ENCODE data around the gene TANGO2. TPM values are rescaled to one million over a fixed set of nuclear protein-coding genes. Genes with fewer than 3 reads are reported as not detected.

The TANGO2 gene
- polyA plus RNA-seq, 5 donors, result 9.9 to 15.3 (median 13.5) TPM

DNA sequence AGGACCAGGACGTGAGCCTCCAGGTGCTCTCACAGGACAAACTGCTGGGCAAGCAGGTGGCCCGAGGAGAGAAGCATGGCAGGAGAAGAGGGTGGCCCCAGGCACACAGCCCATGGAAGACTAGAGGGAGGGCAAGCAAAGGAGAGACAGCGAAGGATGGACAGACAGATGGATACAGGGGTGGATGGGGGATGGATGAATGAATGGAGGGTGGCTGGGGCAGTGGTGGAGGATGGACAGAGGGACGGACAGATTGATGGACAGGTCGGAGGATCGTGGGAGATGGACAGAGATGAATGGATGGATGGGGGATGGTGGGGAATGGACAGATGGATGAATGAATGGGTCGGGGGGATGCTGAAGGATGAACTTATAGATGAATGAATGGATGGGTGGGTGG is 27.0 kb upstream of the TANGO2 start:
- no peak for DNase-seq

- no peak for DNase-seq
Measured at GRCh38 chr22:19994851-19995610, 25.9 kb upstream of the TANGO2 start.

- peak; percentile 38 to 52 for DNase-seq
Measured at GRCh38 chr22:19995611-19996339, 25.1 kb upstream of the TANGO2 start.

- no peak for DNase-seq
Measured at GRCh38 chr22:19996694-19997384, 24.1 kb upstream of the TANGO2 start.

- no peak for DNase-seq
Measured at GRCh38 chr22:19997561-19998231, 23.2 kb upstream of the TANGO2 start.

DNA sequence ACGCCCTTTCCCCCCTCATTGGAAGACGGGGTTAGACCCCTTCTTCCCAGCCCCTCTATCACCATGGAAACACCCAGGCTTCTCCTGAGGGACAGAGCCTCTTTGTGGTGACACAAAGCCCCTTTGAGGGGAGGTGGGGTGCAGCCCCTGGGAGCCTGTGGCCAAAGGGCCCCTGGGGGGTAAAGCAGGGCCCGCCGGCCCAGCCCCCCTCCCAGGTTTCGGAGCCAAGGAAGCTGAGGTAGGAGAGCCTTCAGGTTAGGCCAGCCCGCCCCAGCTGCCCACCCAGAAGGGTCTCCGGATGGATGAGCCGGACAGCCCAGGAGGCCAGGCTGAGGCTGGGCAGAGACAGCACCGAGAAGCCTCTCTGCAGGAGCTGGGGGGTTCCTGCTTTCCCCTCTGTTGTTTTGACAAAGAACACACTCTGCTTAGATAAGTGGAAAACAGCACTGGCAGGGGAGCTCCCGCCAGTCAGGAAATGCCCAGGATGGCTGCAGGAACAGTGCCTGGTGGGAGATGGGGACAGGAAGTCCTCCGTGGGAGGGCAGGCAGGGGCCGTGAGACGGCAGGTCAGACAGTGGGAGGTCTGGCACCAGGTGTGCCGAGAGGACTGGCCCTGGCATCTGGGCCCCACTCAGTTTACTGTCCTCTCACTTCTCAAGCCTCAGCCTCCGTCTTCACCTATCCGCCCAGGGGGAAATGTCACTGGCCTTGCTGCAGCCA is 22.5 kb upstream of the TANGO2 start:
- DNase-seq, result no peak

DNA sequence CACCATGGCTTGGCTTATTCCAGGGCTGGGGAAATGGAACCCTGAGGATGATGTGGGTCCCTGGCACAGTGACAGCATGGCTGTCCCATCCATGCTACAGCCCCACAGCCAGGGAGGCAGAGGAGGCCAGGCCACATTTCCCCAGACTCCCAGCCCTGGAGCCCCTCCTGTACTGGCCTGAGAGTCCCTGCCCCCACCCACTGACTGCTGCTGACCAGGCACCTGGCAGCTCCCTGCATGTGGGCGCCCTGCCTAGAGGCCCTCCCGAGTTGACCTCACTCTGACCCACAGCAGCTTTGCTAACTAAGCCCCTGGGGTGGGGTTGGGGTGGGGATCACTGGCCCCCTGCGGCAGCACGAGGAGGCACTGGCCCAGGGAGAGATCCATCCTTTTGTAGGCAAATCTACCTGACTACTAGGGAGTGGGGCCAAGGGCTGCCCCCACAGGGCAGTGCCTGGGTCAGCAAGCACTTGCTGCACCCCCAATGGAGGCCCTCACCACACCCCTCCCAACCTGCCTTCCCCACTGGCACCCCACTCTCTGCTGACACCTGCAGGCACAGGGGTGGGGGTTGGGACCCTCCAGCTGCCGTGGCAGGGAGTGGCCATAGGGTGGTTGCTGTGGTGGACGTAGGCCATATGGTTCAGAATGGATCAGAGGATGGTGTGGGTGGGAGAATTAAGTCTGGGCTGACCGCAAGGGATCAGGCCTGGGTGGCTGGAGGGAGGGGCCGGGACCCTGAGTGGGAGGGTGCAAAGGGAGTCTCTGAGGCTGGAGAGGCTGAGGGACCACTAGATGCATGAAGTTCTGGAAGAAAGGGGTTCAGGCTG is 21.7 kb upstream of the TANGO2 start:
- no peak for DNase-seq

DNA sequence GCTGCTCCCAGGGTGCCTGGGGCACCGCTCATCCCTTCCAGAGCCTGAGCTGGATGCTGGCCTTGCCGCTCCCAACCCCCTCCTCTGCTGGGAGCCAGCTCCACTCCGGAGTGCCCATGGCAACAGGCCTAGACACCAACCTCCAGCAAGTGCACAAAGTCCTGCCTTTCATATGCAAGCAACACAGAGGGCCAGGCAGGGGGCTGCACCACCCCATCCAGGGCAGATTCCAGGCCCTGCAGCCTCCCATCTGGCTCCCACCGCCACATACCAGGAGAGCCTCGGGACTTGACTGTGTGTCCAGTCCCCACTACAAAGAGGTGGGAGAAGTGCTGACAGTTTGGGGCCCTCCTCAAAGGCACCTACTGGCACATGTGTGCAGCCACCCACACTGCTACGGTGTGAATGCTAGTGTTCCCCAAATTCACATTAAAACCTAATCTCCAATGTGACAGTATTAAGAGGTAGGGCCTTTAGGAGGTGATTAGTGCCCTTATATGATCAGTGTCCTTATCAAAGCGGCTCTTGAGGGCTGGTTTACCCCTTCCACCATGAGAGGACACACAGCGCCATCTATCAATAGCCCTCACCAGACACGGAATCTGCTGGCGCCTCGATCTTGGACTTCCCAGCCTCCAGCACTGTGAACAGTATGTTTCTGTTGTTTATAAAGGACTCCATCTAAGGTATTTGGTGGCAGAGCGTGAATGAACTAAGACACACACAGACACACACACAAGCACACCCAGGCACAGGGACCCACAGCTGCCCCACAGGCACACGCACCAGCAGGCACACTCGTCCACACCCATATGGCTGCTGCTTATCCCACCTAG is 20.4 kb upstream of the TANGO2 start:
- DNase-seq, result no peak

DNA sequence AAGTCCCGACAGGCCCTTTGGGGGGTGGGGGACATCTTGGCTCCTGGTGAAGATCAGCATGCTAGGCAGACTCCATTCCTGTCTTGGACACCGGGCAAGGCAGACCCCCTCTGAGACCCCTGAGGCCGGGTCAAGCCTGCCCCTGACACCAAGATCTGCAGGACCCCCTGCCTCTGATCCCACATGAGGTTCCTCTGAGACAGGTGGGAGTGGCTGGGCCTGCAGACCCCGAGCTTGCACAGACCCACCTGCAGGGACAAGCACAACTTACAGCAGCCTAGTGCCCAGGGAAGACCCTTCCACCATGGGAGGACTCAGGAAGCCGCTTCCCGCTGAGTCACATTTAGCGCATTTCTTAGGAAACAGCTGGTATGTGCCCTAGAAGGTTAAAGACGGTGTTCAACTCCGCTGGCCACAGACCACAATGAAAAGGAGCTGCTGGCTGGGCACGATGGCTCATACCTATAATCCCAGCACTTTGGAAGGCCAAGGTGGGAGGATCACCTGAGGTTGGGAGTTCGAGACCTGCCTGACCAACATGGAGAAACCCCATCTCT is 19.8 kb upstream of the TANGO2 start:
- DNase-seq, result no peak

DNA sequence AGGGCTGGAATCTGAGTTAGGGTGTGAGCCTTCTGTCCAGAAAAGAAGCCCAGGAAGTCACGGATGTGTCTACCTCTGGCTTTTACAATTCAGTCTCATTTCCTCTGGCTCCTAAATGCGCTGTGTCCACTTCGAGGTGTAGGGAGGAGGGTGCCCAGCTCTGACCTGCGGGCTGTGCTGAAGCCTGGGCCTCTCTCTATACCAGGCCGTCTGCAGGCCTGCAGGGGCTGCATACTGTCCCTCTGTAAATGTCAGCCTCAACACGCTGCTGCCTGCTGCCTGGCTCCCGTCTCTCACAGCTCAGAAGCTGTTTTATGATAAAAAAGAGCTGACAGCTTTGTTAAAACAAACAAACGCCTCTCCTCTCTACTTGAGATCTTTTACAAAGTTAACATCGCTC is 18.8 kb upstream of the TANGO2 start:
- peak; percentile 59 to 63 for DNase-seq

- DNase-seq, result no peak
Measured at GRCh38 chr22:20002636-20003035, 18.3 kb upstream of the TANGO2 start.

DNA sequence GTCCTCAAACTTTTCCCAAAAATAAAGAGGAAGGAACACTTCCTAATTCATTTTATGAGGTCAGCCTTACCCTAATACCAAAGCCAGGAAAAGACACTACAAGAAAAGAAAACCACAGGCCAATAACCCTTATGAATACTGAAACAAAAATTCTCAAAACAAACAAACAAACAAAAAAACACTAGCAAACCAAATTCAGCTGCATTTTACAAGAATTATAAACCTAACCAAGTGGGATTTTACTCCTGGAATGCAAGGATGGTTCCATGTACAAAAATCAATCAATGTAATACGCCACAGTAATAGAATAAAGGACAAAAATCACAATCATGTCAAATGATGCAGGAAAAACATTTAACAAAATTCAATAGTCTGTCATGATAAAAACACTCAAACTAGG is 17.6 kb upstream of the TANGO2 start:
- DNase-seq, result no peak

DNA sequence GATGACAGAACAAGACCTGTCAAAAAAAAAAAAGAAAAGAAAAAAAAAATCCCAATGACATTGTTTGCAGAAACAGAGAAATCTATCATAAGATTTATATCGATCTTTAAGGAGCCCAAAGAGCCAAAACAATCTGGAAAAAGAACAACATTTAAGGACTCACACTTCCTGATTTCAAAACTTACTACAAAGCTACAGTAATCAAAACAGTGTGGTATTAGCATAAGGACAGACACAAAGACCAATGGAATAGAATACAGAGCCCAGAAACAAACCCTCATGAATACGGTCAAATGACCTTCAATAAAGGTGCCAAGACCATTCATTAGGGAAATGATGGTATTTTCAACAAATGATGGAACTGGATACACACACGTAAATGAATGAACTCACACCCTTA is 16.4 kb upstream of the TANGO2 start:
- no peak for DNase-seq

- DNase-seq, result no peak
Measured at GRCh38 chr22:20008221-20008995, 12.5 kb upstream of the TANGO2 start.

DNA sequence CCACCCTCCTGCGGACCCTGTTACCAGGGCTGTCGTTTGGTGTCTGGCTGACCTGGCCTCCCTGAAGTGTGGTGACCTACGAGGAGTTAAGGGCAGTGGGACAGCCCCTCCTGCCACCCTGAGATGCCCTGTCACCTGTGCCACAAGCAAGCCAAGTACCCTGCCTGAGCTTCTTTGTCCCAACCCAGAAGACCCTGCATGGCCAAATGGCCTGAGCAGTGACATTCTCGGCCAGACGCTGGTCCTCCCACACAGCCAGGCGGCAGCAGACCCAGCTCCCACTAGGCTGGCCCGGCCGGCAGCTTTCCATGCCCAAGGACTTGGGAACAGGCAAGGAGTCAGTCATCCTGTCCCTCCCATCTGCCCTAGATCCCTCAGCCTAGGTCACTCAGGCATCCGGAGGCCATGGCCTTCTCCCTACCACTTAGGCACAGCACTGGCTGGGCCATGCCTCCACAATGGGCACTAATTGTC is 11.9 kb upstream of the TANGO2 start:
- DNase-seq, result no peak

DNA sequence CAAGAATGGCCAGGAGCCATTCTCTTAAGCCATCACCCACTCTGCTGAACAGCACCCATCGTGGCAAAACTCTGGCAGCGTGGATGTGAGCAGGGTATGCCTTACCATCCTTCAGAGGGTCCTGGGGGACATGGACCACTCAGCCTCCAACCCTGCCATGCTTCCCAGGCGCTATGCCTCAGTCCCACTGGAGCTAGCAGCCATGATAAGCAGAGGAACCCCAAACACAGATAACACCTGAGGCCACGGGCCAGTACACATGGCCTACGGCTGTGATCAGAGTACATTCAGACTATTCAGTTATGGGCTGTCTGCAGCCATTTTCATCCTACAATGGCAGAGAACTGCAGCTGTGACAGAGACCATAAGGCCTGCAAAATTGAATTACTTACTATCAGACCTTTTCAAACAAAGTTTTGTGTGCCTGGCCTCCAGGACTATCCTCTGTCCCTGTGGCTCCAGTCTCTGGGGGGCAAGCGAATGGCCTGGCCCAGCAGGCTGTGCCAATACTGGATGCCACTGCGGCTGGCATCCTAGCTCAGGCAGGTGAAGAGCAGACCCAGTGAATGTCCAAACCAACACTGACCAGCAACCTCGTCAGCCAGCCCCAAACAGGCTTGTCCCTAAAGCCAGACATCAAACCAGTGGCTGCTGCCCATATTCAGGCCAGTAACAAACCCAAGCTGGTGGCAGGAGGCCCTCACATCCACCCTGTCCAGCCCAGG is 11.2 kb upstream of the TANGO2 start:
- no peak for DNase-seq

DNA sequence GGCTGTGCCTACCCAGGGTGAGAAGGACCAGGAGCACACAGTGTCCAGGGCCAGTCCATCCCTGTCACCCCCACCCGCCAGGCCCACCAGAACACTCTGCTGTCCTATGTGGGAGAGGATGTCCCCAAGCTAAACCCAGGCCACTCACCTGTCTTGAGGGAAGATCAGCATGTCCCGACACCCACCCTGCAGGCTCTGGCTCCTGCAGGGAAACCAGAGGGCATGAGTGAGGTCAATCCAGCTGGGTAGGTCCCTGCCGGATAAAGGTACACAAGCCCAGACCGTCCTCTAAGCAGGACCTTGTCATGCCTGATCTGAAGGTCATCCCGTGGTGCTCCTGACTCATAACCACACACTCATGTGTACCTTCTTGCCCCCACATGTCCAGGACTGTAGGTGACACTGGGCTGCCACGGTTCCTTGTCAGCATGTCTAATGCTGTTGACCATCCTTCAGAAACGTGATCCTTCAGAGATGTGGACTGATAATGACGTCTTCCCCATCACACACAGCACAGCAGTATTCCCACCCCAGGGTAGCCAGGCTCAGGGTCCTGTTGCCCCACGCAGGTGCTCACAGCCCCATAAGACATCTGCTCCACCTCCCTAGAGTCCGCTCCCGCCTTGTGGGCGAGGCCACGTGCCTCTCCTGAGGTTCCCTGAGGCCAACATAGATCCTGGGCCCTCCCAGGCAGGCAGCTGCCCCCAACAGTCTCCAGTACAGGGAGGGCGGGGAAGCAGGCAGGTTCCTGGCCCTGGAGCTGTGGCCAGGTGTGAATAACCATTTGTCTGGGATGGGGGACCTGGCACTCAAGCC is 10.4 kb upstream of the TANGO2 start:
- no peak for DNase-seq

Measured in right lung (tissue), 5 donors.